ENCODE results near the gene GNG7. TPM values are rescaled to one million over a fixed set of nuclear protein-coding genes. Genes with fewer than 3 reads are reported as not detected.
"Not testable (repeated sequence)": the region's sequence is repeated elsewhere in the genome, so short reads cannot be mapped to it uniquely, and the experiment has no call there.

Gene GNG7
- total RNA-seq, 1 donor from 2014 or later, result 0.06 TPM

DNA sequence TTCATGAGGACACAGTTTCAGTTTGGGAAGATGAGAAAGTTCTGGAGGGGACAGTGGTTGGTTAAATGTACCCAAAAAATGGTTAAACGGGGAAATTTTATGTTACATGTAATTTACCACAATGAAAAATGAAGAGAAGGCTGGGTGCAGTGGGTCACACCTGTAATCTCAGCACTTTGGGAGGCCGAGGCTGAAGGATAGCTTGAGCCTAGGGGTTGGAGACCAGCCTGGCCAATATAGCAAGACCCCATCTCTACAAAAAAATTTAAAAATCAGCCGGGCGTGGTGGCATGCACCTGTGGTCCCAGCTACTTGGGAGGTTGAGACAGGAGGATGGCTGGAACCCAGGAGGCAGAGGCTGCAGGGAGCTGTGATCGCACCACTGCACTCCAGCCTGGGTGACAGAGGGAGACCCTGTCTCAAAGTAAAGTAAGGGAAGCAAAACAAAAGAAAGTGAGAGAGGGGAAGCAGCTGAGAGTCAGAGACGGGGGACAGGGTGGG is 17.2 kb downstream of the GNG7 start:
- no peak for TF ChIP-seq CTCF (conservative IDR thresholded peaks at IDR 0.05; ENCODE audit: low read depth, low read length)
- DNase-seq (ENCODE audit: low read depth), result no peak
- H3K4me3 ChIP-seq (ENCODE audit: low read depth, low read length), result no peak overlapping the region

- no peak for DNase-seq (ENCODE audit: low read depth)
- TF ChIP-seq CTCF (conservative IDR thresholded peaks at IDR 0.05; ENCODE audit: low read depth, low read length), result no peak
- H3K4me3 ChIP-seq (ENCODE audit: low read depth, low read length), result no peak overlapping the region
These were observed 19.0 kb downstream of the GNG7 start for GRCh38 chr19:2683430-2684003.

DNA sequence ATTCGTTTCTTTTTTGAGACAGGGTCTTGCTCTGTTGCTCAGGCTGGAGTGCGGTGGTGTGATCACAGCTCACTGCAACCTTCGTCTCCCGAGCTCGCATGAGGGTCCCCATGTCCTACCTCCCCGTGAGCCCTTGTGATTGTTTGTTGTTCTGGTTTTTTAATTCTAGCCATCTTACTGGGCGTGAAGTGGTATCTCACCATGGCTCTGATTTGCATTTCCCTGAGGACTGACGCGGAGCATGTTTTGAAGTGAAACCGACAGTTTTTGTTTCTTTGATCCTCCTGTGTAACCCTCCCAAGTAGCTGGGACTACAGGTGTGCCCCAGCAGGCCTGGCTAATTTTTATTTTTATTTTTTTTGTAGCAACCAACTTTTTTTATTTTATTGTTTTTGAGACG is 21.7 kb downstream of the GNG7 start:
- no peak for TF ChIP-seq CTCF (conservative IDR thresholded peaks at IDR 0.05; ENCODE audit: low read depth, low read length)
- H3K4me3 ChIP-seq (ENCODE audit: low read depth, low read length), result no peak overlapping the region
- no peak for DNase-seq (ENCODE audit: low read depth)

- DNase-seq (ENCODE audit: low read depth), result no peak
- no peak for TF ChIP-seq CTCF (conservative IDR thresholded peaks at IDR 0.05; ENCODE audit: low read depth, low read length)
- H3K4me3 ChIP-seq (ENCODE audit: low read depth, low read length), result no peak overlapping the region
These were observed 23.1 kb downstream of the GNG7 start for GRCh38 chr19:2679439-2679838.

DNA sequence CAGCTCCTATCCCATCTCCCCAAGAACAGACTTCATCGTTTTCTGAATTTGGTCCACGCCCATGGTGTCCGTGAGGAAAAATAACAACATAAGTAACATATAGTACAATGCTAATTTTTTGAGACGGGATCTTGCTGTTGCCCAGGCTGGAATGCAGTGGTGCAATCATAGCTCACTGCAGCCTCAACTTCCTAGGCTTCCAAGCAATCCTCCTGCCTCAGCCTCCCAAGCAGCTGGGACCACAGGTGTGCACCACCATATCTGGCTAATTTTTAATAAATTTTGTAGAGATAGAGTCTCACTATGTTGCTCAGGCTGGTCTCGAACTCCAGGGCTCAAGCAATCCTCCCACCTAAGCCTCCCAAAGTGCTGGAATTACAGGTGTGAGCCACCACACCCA is 23.5 kb downstream of the GNG7 start:
- H3K4me3 ChIP-seq (ENCODE audit: low read depth, low read length); DNase-seq (ENCODE audit: low read depth): not testable (repeated sequence)

DNA sequence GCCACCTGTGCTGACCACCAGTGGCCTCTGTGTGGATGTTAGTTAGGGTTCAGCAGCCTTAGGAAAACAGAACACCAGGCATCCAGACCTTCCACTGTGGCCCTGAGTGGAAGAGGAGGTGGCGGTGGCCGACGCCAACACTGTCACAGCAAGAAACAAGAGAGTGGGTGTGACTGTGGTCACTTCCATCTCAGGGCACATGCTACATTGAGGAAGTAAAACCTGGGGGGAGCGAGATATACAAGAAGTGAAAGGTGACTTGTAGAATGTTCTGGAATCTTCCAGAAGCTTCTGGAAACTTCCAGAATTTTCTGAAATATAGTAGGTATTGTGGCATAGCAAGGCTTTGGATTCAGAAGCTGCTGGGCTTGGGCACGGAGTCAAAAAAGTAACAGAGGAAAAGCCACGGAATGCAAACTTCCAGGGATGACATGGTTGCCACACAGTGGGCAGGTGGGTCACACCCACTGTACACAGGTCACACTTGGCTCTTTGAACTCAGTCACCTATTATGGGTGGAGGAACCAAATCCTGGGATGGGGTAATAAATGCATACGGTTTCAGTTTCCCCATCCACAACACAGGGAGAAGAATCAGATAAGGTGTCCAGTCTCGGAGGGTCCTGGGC is 24.3 kb downstream of the GNG7 start:
- no peak for DNase-seq (ENCODE audit: low read depth)
- no peak for TF ChIP-seq CTCF (conservative IDR thresholded peaks at IDR 0.05; ENCODE audit: low read depth, low read length)
- no peak overlapping the region for H3K4me3 ChIP-seq (ENCODE audit: low read depth, low read length)

DNA sequence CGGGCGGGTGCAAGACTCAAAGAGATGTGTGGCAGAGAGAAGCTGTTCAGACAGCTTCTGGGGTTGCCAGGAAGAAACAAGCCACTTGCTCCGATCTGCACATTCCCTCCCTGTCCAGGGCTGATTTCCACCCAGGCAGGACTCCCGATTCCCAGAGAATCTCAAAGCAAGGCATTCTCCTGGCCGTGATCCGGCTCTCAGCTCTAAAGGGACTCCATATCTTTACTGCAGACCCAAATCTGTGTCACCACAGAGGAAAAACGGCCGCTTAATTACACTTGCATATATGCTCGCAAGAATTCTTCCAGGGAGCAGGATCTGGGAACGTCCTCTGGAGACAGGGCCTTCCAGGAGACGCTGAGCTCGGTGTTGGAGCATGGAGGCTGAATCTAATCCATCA is 25.7 kb downstream of the GNG7 start:
- no peak overlapping the region for H3K4me3 ChIP-seq (ENCODE audit: low read depth, low read length)
- DNase-seq (ENCODE audit: low read depth), result no peak
- TF ChIP-seq CTCF (conservative IDR thresholded peaks at IDR 0.05; ENCODE audit: low read depth, low read length), result no peak

All from epithelial cell of proximal tubule (primary cell).